Thoracic aorta (tissue), 2 donors: ENCODE measurements around the gene BPIFA2. TPM values are rescaled to one million over a fixed set of nuclear protein-coding genes. Genes with fewer than 3 reads are reported as not detected.
A peak's percentile ranks its signal among the peaks of the same experiment; 100 is the strongest.

Source experiments
- ATAC-seq: fragments of 150-250 bp; one replicate; pipeline ENCODE4 v1.8.0; 2017; ENCODE audit warnings: low read depth; ENCODE audit not compliant: insufficient number of reproducible peaks, low FRiP score
- DNase-seq: peaks from one replicate; pipeline ENCODE4 v3.0.0-alpha.2; 2020; ENCODE audit warnings: low spot score
- H3K27ac ChIP-seq, 2 donors: fragments of 200-600 bp; sonication (generic); 1 replicate in 1 of 2; 2 replicates in 1 of 2; pipeline ENCODE4 v1.5.1; 2016; ENCODE audit warnings: mild to moderate bottlenecking in 2 of 2, moderate library complexity in 2 of 2
- H3K27me3 ChIP-seq: fragments of 200-600 bp; sonication (generic); replicated peaks from 2 replicates; pipeline ENCODE4 v1.6.0; 2016; ENCODE audit warnings: mild to moderate bottlenecking; ENCODE audit not compliant: insufficient read depth
- H3K36me3 ChIP-seq: fragments of 200-600 bp; sonication (generic); one replicate; pipeline ENCODE4 v1.5.1; 2016
- H3K4me1 ChIP-seq, 2 donors: fragments of 200-600 bp; sonication (generic); 1 replicate in 1 of 2; 2 replicates in 1 of 2; pipeline versions ENCODE4 v1.5.1 to v1.6.0; 2016; ENCODE audit warnings: low read depth in 2 of 2, mild to moderate bottlenecking in 1 of 2; ENCODE audit not compliant: control insufficient read depth in 1 of 2
- H3K4me3 ChIP-seq: fragments of 200-600 bp; sonication (generic); 2 replicates; pipeline ENCODE4 v1.5.1; 2016; ENCODE audit warnings: mild to moderate bottlenecking
- H3K9me3 ChIP-seq: fragments of 200-600 bp; sonication (generic); 2 replicates; pipeline ENCODE4 v1.5.1; 2016
- total RNA-seq, 2 donors: library from RNA; depleted of rRNA; stranded (reverse); fragments of >200 nt; gene quantifications; one replicate each; pipeline versions ENCODE4 v1.1.0 to v1.2.3, GENCODE V29; 2016
- TF ChIP-seq, protein P1 (sequence below): fragments of 200-600 bp; sonication (generic); IDR thresholded peaks from one replicate; pipeline ENCODE4 v1.5.1; 2019; ENCODE audit warnings: antibody characterized with exemption

BPIFA2 gene
- total RNA-seq, 2 donors from 2014 or later, result not detected

DNA sequence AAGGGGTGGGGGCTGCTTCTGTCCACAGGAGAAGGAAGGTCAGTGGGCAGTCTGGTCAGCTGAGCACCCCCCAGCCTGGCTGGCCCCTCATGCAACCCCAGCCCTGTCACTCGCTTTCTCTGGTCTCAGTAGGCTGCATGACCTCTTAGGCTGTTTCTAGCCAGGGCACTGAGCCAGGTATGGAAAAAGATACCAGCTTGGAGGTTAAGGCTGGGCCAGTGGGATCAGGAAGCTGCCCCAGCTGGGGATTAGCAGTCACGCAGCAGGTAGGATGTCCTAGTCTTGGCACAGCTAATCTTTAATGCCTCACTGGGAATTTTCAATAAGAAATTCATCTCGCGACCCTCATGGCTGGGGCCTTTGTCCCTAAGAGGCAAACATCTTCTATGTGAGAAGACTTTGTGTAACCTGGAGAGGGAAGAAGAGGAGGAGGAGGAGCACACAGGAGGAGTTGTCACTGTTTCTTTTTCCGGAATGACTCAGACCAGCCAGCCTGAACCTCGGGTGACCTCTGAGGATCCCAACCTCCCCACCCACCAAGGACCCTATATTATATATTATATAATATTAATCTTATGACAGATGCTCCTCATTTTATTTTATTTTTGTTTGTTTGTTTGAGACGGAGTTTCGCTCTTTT lies 2.4 kb upstream of the BPIFA2 start:
- Histone ChIP-seq H3K9me3 (peaks cover 3% of the 10 kb centered on the region), H3K4me3 (no peak overlapping the region), H3K36me3 (no peaks in the 10 kb centered on the region), H3K27me3 (no peaks in the 10 kb centered on the region), H3K27ac (no peak overlapping the region), H3K4me1 (no peaks in the 10 kb centered on the region)
- ATAC-seq (no peak), DNase-seq (no peak)
- TF ChIP-seq, protein P1, sequence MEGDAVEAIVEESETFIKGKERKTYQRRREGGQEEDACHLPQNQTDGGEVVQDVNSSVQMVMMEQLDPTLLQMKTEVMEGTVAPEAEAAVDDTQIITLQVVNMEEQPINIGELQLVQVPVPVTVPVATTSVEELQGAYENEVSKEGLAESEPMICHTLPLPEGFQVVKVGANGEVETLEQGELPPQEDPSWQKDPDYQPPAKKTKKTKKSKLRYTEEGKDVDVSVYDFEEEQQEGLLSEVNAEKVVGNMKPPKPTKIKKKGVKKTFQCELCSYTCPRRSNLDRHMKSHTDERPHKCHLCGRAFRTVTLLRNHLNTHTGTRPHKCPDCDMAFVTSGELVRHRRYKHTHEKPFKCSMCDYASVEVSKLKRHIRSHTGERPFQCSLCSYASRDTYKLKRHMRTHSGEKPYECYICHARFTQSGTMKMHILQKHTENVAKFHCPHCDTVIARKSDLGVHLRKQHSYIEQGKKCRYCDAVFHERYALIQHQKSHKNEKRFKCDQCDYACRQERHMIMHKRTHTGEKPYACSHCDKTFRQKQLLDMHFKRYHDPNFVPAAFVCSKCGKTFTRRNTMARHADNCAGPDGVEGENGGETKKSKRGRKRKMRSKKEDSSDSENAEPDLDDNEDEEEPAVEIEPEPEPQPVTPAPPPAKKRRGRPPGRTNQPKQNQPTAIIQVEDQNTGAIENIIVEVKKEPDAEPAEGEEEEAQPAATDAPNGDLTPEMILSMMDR, result no peak

DNA sequence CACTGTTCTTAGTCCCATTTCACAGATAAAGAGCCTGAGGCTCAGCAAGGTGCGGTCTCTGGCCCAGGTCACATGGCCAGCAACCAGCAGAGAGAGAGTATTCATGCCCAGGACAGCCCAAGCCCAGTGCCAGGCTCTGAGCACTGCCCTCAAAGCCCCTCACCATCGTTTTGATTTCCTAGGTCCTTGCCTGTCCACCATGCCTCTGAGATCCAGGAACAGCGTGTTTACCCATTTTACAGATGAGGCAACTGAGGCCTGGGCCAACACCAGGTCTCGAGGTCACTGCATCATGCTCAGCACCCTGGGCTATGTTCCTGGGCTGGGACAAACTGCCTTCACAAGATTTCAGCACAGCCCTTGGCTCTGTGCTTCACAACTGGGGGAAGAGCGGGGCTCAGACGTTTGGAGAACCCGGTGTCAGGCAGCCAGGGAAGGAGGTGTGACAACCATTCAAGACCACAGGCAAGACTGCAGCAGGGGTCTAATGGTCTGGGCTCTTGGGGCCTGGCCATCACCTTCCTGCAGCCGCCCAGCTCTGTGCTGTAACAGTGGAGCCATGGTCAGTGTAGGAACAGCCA lies 1.3 kb upstream of the BPIFA2 start:
- ATAC-seq (no peak), DNase-seq (no peak)
- Histone ChIP-seq H3K9me3 (peaks cover 4% of the 10 kb centered on the region), H3K27ac (no peak overlapping the region), H3K4me1 (no peaks in the 10 kb centered on the region), H3K4me3 (no peak overlapping the region), H3K27me3 (no peaks in the 10 kb centered on the region), H3K36me3 (no peaks in the 10 kb centered on the region)
- TF ChIP-seq, protein P1, result no peak

DNA sequence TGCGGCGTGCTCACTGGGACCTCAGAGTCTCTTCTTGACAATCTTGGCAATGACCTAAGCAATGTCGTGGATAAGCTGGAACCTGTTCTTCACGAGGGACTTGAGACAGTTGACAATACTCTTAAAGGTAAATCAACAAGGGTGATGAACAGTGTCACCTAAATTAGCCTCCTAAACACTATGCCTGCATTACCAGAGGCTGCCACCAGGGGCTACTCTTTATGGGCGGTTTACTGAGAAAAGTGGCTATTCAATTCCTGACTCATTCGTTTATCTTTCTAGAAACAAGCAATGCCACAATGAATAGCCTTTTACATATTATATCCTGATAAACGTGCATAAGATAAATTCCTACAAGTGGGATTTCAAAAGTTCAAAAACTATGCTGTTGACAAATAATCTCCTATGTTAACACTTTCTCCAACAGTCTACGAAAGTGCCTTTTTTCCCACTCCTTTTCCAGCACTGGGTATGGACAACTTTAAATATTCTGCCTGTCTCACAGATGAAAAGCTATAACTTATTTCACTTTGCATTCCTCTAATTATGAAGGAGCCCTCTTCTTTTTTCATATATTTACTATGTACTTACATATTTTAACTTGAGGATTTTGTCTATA lies 1.3 kb downstream of the BPIFA2 start:
- TF ChIP-seq, protein P1, result peak; percentile 27
- DNase-seq, result no peak
- Histone ChIP-seq H3K4me1 (no peaks in the 10 kb centered on the region), H3K9me3 (peaks cover 4% of the 10 kb centered on the region), H3K4me3 (no peak overlapping the region), H3K36me3 (no peaks in the 10 kb centered on the region), H3K27me3 (no peaks in the 10 kb centered on the region), H3K27ac (no peak overlapping the region)
- no peak for ATAC-seq

DNA sequence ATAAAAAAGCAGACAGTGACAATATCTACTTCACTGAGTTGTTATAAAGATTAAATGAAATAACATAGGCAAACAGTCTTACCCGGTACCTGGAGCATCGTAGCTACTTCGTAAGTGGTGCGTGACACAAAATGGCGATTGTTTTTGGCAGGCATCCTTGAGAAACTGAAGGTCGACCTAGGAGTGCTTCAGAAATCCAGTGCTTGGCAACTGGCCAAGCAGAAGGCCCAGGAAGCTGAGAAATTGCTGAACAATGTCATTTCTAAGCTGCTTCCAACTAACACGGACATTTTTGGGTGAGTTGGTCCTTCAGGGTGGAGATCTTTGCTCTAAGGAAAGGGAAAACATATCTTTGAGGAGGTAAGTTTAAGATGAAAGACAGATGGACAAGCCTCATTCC lies 4.8 kb downstream of the BPIFA2 start:
- H3K27ac ChIP-seq, result no peak overlapping the region
- TF ChIP-seq, protein P1, result no peak
- peaks cover 4% of the 10 kb centered on the region for H3K9me3 ChIP-seq
- no peaks in the 10 kb centered on the region for H3K4me1 ChIP-seq
- no peaks in the 10 kb centered on the region for H3K36me3 ChIP-seq
- DNase-seq (no peak), ATAC-seq (no peak)
- no peak overlapping the region for H3K4me3 ChIP-seq
- H3K27me3 ChIP-seq, result no peaks in the 10 kb centered on the region

DNA sequence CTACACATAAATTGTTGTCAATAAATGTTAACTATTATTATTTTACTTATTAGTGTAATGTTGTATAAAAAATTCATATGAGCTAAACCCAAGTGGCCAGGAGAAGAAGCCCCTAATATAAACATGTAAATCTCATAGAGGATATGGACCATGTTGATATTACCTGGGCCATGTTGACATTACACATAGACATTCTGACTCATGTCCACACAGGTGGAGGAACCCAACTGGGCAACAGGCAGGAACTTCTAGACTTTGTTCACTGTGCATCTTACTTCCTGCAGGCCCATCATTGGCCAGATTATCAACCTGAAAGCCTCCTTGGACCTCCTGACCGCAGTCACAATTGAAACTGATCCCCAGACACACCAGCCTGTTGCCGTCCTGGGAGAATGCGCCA lies 7.2 kb downstream of the BPIFA2 start:
- H3K4me1 ChIP-seq, result no peaks in the 10 kb centered on the region
- H3K36me3 ChIP-seq, result no peaks in the 10 kb centered on the region
- no peak overlapping the region for H3K4me3 ChIP-seq
- peaks cover 4% of the 10 kb centered on the region for H3K9me3 ChIP-seq
- DNase-seq, result no peak
- ATAC-seq, result no peak
- H3K27me3 ChIP-seq, result no peaks in the 10 kb centered on the region
- H3K27ac ChIP-seq, result no peak overlapping the region
- TF ChIP-seq, protein P1, result no peak
